HG02970 (cell line): ENCODE data around the gene FUNDC2.
A peak's percentile ranks its signal among the peaks of the same experiment; 100 is the strongest.
"Not testable (repeated sequence)": the region's sequence is repeated elsewhere in the genome, so short reads cannot be mapped to it uniquely, and the experiment has no call there.

Experiments used
- ATAC-seq: cut with Tn5 transposase; IDR thresholded peaks from one replicate; pipeline ENCODE4 v1.9.1; 2021; ENCODE audit warnings: mild to moderate bottlenecking, moderate library complexity, moderate number of reproducible peaks; ENCODE audit not compliant: unreplicated experiment, low FRiP score

Gene FUNDC2

DNA sequence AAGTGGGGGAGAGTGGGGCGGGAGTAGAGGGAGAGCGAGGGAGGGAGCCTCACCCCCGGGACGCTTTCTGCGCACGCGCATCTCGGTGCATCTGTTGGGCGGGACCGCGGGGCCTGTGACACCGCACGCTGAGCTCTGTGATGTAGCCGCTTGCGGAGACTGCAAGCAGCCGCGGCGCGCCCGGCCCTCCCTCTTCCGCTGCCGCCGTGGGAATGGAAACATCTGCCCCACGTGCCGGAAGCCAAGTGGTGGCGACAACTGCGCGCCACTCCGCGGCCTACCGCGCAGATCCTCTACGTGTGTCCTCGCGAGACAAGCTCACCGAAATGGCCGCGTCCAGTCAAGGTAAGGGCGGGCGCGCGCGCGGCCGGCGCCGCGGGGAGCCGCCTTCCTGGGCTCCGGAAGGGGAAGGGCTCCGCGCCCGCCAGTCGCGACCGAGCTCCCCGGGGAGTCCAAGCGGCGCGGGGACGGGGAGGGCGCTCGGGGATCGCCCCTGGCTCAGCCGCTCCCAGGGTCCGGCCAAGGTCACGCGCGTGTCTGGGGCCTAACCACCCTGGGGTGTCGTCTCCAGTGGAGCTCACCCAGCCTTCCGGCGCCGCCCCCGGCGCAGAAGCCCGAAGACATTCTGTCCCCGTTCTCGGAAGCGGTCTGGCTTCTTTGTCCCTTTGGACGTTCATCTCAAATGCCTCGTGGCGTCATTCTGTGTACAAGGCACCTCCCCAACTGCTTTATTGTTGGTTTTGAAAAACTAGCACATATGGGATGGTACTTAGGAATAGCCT is at the start of gene FUNDC2:
Gene FUNDC2, plus strand, starts transcription at position 118 of the 782 bp plus-strand sequence. Its CDS starts 95 bp downstream, at position 213.
- ATAC-seq = peak; percentile 84

DNA sequence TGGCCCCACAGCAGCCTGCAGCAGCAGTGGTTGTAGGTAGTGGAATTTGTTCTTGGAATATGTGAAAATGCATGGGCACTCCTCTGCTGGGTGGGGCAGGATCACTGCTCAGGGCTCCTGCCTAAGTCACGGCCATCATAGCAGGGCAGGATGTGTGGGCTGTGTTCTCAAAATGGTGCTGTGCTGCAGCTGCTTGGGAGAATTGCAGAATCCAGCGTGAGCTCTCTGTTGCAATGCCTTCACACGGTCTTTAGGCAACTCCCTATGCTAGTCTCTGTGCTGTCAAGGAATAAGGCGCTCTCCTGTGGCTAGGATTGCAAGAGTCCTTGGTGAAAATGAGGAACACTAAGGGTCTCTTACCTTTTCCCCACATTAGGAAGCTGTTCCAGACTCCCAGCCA is 47.0 kb upstream of the FUNDC2 start:
- ATAC-seq = no peak

GRCh38 chrX:154980330-154981115 is 46.1 kb upstream of the FUNDC2 start:
- ATAC-seq = peak; percentile 93

- ATAC-seq = no peak
Measured at GRCh38 chrX:154981116-154981411, 45.6 kb upstream of the FUNDC2 start.

DNA sequence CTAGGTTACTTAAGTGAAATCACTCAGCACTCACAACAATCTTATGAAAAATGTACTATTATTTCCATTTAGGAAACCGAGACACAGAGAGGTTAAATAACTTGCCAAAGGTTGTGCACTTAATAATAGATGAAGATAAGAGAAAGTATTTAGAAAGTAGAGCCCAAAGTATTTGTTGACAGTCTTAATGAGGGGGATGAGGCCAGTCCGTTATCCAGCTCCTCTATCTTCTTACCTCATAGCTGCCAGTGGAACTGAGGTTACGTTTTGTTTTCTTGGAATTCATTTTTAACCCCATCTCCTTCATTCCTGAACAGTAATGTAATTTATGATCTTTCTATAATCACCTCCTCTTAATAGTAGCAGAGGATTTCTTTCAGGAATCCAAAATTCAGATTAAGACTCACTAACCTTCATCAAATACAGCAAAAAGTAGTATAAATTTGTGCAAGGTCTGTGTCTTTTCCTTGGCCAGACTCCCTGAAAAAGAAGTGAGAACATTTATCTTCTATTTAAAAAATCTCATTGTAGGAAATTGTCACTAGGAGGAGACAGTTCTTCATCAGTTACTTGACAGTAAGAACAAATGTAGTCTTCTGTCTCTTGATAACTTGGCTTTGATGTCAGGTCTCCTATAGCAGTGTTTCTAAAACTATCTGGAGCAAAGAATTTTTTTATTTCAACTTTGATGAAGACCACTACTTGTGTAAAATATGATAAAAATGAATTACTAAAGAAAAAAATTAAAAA is 39.6 kb upstream of the FUNDC2 start:
- no peak for ATAC-seq

DNA sequence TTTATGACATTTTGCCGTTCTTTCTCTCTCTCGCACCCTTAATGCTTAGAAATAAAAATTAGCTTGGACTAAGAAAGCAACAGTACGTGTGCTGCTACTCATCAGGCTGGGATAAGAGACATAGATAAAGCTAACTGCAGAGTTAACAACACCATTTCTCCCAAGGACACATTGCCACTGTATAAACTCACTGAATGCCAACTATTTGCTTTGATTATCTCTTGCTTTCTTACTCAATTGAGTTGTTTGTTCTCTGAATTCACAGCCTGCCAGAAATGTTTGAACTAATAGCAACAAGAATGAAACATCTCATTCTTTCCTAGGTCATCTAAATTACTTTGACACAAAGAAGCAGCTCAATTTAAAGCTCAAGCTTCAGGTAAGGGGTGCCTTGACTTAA is 38.7 kb upstream of the FUNDC2 start:
- no peak for ATAC-seq

GRCh38 chrX:154988719-154989118 is 37.9 kb upstream of the FUNDC2 start:
- no peak for ATAC-seq

GRCh38 chrX:154990496-154990895 is 36.1 kb upstream of the FUNDC2 start:
- ATAC-seq = no peak

DNA sequence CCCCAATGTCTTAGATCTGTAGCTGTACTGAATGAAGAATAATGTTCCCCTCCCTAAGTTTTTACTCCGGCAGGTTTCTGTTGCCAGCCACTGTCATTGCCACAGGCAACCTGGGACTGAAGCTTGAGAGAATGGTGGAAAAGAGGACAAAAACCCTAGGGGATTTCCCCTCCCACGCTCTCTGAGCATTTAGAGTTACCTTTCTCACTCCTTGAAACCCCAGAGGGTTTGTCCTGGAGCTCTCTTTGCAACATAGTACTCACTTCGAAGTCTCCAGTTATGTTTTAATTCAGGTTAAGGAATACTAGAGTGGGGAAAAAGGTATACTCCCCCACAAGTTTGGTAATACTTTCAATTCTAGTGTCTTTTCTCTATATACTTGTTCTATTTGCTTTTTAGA is 35.6 kb upstream of the FUNDC2 start:
- ATAC-seq = no peak

DNA sequence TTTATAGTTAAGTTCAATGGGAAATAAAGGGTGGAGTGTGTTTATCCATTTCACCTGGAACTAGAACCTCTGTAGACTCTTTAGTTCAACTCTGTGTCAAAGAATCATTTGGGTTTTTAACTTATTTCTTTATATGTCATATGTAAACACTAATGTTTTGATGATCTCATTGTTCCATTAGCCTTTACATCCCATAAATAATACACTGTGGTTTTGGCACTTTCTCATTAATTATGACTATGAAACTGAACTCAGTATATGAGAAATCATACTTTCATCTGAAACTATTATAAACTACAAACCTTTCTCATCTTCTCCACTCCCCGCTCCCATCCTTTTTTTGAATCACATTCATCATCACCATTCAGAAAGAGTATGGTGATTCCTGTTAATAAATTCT is 35.2 kb upstream of the FUNDC2 start:
- ATAC-seq = no peak

DNA sequence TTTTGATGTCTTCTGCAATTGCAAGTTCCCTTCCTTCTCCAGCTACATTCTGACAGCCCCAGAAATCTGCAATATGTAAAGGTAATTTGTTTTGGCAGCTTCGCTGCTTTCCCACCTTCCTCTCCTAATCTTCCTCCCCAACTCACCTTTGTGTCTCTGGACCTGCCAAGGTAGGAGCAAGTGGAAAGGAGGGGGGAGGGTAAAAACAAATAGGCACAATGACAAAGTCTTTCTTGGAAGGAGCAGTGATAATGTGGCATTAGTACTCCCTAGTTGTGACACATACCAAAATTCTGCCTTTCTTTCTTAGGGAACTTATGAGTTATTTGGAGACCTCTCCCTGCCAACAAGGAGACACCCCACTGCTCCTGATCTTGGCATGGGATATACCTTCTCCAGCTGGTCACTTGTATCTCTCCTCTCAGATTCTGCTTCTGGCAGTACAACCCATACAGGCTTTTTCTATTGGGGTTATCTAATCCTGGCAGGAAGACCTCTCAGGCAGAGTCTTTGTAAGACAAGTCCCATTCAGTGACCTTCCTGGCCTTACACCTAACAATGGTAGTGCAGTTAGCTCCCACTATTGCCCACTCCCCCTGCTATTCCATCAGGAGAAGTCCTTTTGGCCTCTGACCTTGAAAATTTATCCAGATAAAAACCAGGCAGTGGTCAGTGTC is 28.3 kb upstream of the FUNDC2 start:
- no peak for ATAC-seq

DNA sequence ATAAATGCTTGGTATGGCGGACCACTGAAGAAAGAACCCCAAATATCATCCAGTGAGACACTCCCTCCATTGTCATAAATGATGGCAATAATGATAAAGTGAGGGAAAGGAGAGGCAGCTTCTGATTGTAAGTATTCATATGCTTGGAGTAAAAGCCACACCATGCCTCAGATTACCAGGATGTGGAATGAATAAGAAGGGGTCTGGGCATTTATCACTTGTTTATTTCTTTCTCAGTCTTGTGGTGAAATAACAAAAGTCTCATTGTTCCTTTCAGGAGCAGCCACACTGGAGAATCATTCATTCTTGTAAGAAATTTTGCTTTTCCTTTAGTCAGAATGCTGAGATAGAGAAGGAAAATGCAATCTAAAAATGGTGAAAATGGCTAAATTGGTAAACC is 25.8 kb upstream of the FUNDC2 start:
- ATAC-seq = no peak

DNA sequence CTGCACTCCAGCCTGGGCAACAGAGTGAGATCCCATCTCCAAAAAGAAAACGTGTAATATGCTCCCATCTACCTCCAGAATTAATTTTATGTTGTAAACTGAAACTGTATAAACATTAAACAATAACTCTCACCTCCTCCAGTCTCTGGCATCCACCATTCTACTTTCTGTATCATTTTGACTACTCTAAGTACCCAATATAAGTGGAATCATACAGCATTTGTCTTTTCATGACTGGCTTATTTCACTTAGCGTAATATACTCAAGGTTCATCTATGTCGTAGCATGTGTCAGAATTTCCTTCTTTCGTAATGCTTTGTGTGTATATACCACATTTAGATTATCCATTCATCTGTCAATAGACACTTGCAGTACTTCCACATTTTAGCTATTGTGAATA is 24.8 kb upstream of the FUNDC2 start:
- ATAC-seq = no peak

DNA sequence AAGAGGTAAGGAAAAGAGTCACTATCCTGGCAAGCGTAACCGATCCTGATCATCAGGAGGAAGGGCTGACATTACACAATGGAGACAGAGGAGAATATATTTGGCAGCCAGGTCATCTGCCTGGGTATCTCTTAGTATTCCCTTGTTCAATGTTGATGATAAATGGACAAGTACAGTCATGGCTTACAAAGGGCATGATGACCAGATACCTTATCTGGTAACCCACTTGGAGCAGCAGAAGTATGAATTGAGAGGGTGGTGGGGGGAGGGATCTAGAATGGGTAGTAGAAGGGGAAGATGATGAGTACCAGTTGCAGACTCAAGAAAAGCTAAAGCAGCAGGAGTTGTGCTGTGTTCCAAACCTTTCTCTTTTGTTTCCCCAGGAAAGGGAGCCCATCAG is 21.5 kb upstream of the FUNDC2 start:
- ATAC-seq = no peak

GRCh38 chrX:155006379-155006778 is 20.3 kb upstream of the FUNDC2 start:
- not testable (repeated sequence) for ATAC-seq

DNA sequence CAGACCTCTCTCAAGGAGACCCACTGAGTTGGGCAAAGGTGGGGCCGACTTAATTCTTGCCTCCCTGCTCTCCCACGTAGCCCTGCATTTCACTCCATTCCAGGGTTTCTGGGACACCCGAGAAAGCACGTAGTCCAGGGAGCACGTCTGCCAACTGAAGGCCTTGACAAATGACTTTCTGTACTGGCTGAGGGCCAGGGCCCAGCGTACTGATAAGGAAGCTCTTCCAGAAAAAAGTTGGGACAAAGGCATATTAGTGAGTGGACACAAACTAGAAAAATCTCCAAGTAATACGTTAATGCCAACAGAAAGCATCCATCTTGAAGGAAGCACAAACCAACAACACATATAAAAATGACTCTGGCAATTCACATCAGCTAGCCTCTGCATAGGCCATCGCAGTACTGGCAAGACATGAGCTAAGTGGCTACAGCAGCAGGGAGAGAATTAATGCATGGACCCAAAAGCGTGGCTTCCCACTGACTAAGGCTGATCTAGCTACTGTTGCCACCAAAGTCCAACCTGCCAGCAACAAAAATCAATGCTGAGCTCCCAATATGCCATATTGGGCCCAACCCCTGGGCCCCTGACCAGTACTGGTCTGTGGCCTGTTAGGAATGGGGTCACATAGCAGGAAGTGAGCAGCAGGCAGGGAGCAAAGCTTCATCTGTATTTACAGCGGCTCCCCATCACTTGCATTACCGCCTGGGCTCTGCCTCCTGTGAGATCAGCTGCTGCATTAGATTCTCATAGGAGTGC is 19.6 kb upstream of the FUNDC2 start:
- not testable (repeated sequence) for ATAC-seq

DNA sequence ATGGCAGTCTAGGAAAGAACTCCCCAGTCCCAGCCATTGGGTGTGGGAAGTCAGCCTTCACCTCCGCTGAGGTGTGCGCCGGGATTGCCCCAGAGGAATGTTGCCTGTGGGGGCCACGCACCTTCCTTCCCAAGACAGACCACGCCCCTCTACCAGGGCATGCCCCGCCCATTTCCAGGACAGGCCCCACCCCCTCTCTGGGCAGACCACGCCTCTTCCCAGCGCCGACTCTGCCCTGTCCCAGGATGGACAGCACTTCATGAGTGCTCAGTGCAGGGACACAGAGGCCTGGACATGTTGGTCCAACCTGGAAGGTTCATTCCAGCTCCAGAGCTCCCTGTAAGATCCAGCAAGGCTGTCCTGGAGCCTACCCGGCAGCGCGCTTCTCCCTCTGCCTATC is 18.1 kb upstream of the FUNDC2 start:
- ATAC-seq = not testable (repeated sequence)

DNA sequence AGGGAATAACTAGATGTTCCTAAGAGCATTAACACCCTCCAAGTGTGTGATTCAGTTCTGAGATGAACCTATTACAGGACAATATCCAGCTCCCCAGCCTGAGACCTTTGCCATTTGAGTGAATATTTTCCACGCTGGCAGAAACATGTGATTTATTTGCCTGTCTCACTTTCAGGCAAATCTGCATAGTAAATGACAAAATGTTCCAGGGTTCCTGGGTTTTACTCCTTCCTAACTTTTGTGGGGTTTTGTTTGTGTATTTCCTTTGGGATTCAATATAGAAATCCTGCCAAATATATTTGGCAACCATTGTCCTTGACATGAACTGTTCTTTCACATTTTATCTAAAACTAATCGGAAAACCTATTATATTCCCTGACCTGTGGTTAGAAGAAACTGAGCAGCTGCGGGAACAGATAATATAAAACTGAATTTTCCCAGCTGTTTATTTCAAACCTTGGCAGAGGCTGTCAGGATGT is 16.6 kb upstream of the FUNDC2 start:
- ATAC-seq = no peak

DNA sequence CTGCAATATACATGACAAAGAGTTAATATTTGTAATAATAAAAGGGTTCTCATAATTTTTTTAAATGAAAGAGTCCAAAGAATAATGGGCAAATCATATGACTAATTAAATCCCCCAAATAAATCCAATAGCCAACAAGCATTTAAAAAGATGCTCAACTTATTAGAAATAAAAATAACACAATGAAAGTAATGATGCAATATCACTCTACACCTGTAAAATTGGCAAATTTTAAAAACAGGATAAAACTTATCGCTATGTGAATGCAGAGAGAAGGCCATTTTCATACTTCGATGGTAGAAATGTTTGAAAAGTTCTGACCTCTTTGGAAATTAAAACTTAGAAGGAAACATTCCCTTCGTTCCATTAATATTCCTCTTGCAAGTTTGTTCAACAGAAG is 6.1 kb upstream of the FUNDC2 start:
- no peak for ATAC-seq

DNA sequence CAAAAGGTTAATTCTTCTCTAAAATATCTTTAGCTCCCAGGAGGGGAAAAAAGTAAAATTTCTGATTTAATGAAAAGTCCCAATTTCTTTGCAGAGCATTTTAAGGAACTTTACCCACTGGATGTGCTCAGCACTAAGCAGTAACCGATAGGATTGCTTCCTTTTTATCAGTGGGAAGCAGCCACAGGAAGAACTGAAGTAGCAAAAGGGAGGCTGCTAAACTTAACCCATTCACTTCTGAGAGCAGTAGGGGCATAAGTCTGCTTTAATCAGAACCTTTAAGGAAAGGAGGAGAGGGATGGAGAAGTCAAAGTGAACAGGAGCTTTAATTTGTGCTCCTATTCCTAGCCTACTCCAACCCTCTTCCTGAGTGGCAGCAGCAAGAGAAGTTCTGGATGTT is 4.1 kb upstream of the FUNDC2 start, which contains the start of gene F8:
Gene F8, minus strand, starts transcription at position 139 of the 400 bp plus-strand sequence. CDS start 171 bp downstream, outside the sequence.
- no peak for ATAC-seq
